Endodermal cell (in vitro differentiated cells): ENCODE results near the gene TRABD2B. TPM values are rescaled to one million over a fixed set of nuclear protein-coding genes. Genes with fewer than 3 reads are reported as not detected.
A peak's percentile ranks its signal among the peaks of the same experiment; 100 is the strongest.

ENCODE experiments used
- DNase-seq: peaks from one replicate; pipeline ENCODE4 v3.0.0-alpha.2; 2017
- H3K27ac ChIP-seq: 2 replicates; pipeline ENCODE4 v1.5.1; 2013; ENCODE audit warnings: mild to moderate bottlenecking, low read depth, low read length, moderate library complexity
- H3K27me3 ChIP-seq: 2 replicates; pipeline ENCODE4 v1.6.1; 2013; ENCODE audit warnings: mild to moderate bottlenecking, low read length, moderate library complexity; ENCODE audit not compliant: insufficient read depth, control insufficient read depth, poor library complexity, severe bottlenecking
- H3K36me3 ChIP-seq: 2 replicates; pipeline ENCODE4 v1.7.0; 2013; ENCODE audit warnings: mild to moderate bottlenecking, low read length, moderate library complexity; ENCODE audit not compliant: control insufficient read depth, insufficient read depth
- H3K4me1 ChIP-seq: one replicate; pipeline ENCODE4 v1.7.0; 2013; ENCODE audit warnings: low read length; ENCODE audit not compliant: control insufficient read depth, insufficient read depth
- H3K4me3 ChIP-seq: 2 replicates; pipeline ENCODE4 v1.5.1; 2013; ENCODE audit warnings: mild to moderate bottlenecking, low read length, moderate library complexity
- H3K9ac ChIP-seq: 2 replicates; pipeline ENCODE4 v1.6.1; 2013; ENCODE audit warnings: mild to moderate bottlenecking, low read length, moderate library complexity; ENCODE audit not compliant: poor library complexity, severe bottlenecking; ENCODE audit errors: extremely low read depth
- H3K9me3 ChIP-seq: 2 replicates; pipeline ENCODE4 v1.6.1; 2013; ENCODE audit warnings: mild to moderate bottlenecking, low read length, moderate library complexity; ENCODE audit not compliant: control insufficient read depth
- H3K27ac Mint-ChIP-seq: 2 replicates; pipeline ENCODE4 v1.8.0; 2020; ENCODE audit warnings: mixed read lengths
- H3K27me3 Mint-ChIP-seq: 2 replicates; pipeline ENCODE4 v1.8.0; 2021; ENCODE audit warnings: mild to moderate bottlenecking, mixed read lengths; ENCODE audit not compliant: insufficient read depth
- H3K36me3 Mint-ChIP-seq: 2 replicates; pipeline ENCODE4 v1.8.0; 2020; ENCODE audit warnings: low read depth, mixed read lengths
- H3K4me1 Mint-ChIP-seq: 2 replicates; pipeline ENCODE4 v1.8.0; 2020; ENCODE audit warnings: mixed read lengths
- H3K4me3 Mint-ChIP-seq: 2 replicates; pipeline ENCODE4 v1.8.0; 2020; ENCODE audit warnings: mild to moderate bottlenecking, moderate library complexity, mixed read lengths
- H3K9me3 Mint-ChIP-seq: 2 replicates; pipeline ENCODE4 v1.8.0; 2020; ENCODE audit warnings: mild to moderate bottlenecking, mixed read lengths
- CTCF ChIP-seq: fragments of 200-600 bp; sonication (generic); conservative IDR thresholded peaks from 2 replicates; pipeline ENCODE4 v1.5.0; 2021; ENCODE audit warnings: antibody characterized with exemption, mild to moderate bottlenecking
- WGBS, 2 experiments: methylation state at CpG; one replicate each; pipeline versions ENCODE4 v1.1.5 to v1.1.7; 2013; ENCODE audit warnings: missing lambda C conversion rate in 2 of 2, mixed read lengths in 1 of 2; ENCODE audit not compliant: insufficient coverage in 1 of 2, insufficient read length in 1 of 2; 5-methylcytosine and 5-hydroxymethylcytosine counted together
- total RNA-seq, 2 donors: library from RNA; stranded (reverse); fragmentation: NEBNext Ultra II Directional in 1 of 2; extraction: Animal tissue kit (Norgen Biotek cat#: 25700) in 1 of 2; gene quantifications; 2 replicates in 1 of 2; 3 replicates in 1 of 2; pipeline ENCODE4 v1.2.1, GENCODE V29; 2021

Gene TRABD2B
- total RNA-seq, 2 donors from 2014 or later: 24.4 to 28.0 TPM

DNA sequence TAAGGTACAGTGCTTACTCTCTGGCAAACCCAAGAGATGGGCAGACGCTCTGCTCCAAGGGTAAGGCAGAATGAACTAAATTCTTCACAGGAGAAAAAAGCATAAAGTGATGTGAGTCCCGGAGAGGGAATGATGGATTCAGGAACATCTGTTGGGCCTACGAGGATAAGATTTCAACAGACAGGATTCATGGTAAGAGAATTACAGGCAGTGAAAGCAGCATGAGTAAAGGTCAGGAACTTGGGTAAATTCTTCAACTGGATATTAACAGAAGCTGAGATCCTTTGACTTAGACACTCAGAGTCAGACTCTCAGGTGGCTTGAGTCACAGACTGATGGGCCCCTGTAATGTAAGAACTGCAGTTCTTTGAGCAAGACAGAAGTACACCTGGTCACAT is 152.6 kb downstream of the TRABD2B start:
- Histone ChIP-seq H3K27ac (no peak overlapping the region), H3K27me3 (no peaks in the 10 kb centered on the region), H3K36me3 (peaks cover 19% of the 10 kb centered on the region), H3K9me3 (no peaks in the 10 kb centered on the region), H3K9ac (no peak overlapping the region), H3K4me3 (no peak overlapping the region), H3K4me1 (peaks cover under 1% of the 10 kb centered on the region)
- 98 to 100% methylated on average over 3 of the region's 3 CpGs for WGBS, 2 experiments
- Mint-ChIP-seq H3K4me1 (peaks cover 17% of the 10 kb centered on the region), H3K4me3 (no peak overlapping the region), H3K27me3 (no peaks in the 10 kb centered on the region), H3K36me3 (peaks cover 9% of the 10 kb centered on the region), H3K27ac (no peak overlapping the region), H3K9me3 (no peaks in the 10 kb centered on the region)
- no peak for TF ChIP-seq CTCF
- DNase-seq: peak; percentile 12

- 94 to 100% methylated on average over 7 to 10 of the region's 10 CpGs for WGBS, 2 experiments
- Mint-ChIP-seq H3K4me1 (peaks cover 11% of the 10 kb centered on the region), H3K27ac (no peak overlapping the region), H3K9me3 (no peaks in the 10 kb centered on the region), H3K27me3 (no peaks in the 10 kb centered on the region), H3K4me3 (no peak overlapping the region), H3K36me3 (peaks cover 9% of the 10 kb centered on the region)
- no peaks in the 10 kb centered on the region for H3K4me1 ChIP-seq
- DNase-seq: peak; percentile 20
- H3K27me3 ChIP-seq: no peaks in the 10 kb centered on the region
- H3K9me3 ChIP-seq: no peaks in the 10 kb centered on the region
- peaks cover 13% of the 10 kb centered on the region for H3K36me3 ChIP-seq
- H3K27ac ChIP-seq: no peak overlapping the region
- H3K9ac ChIP-seq: no peak overlapping the region
- no peak for TF ChIP-seq CTCF
- H3K4me3 ChIP-seq: no peak overlapping the region
Observed at GRCh38 chr1:47843781-47844557, 153.2 kb downstream of the TRABD2B start.

DNA sequence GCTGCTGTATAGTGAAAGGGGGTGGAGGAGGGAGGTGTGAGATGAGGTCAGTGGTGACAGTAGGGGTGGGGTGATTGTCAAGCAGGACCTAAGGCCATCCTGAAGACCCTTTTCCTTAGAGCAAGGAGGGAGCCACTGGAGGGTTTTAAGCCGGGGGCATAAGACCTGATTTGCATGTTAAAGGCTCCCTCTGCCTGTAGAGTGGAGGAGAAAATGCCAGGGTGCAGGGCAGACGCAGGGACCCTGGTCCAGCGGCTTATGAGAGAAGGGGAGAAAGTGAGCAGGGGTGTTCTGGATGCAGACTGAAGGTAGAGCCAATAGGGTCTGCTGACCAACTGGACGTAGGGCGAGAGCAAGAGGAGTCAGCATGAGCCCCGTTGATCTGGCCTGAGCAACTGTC is 154.1 kb downstream of the TRABD2B start:
- Mint-ChIP-seq H3K27me3 (no peaks in the 10 kb centered on the region), H3K4me3 (no peak overlapping the region), H3K9me3 (no peaks in the 10 kb centered on the region), H3K27ac (no peak overlapping the region), H3K4me1 (peaks cover 11% of the 10 kb centered on the region), H3K36me3 (peaks cover 9% of the 10 kb centered on the region)
- WGBS, 2 experiments: 77 to 78% methylated on average over 6 of the region's 6 CpGs
- Histone ChIP-seq H3K4me1 (no peaks in the 10 kb centered on the region), H3K9me3 (no peaks in the 10 kb centered on the region), H3K36me3 (peaks cover 11% of the 10 kb centered on the region), H3K27ac (no peak overlapping the region), H3K9ac (no peak overlapping the region), H3K27me3 (no peaks in the 10 kb centered on the region), H3K4me3 (no peak overlapping the region)
- no peak for TF ChIP-seq CTCF
- peak; percentile 50 for DNase-seq
